NCI-H345 (cell line): ENCODE data around the gene CNTNAP4.

Experiments
- DNase-seq: peaks from one replicate; lab custom pipeline; 2025; lab: John Stamatoyannopoulos, UW

CNTNAP4 gene

GRCh38 chr16:76583945-76584344 lies 306.7 kb downstream of the CNTNAP4 start:
- no peak for DNase-seq

GRCh38 chr16:76598498-76598897 lies 321.3 kb downstream of the CNTNAP4 start:
- DNase-seq, result no peak

GRCh38 chr16:76607317-76607716 lies 330.1 kb downstream of the CNTNAP4 start:
- no peak for DNase-seq
